PC-3 (cell line): ENCODE data around the gene HYAL4. TPM values are rescaled to one million over a fixed set of nuclear protein-coding genes. Genes with fewer than 3 reads are reported as not detected.

Experiments used
- ATAC-seq: fragments of 200-7000 bp; cut with Tn5 transposase; 2 replicates; pipeline ENCODE4 v1.9.1; 2020; ENCODE audit warnings: mild to moderate bottlenecking, moderate library complexity
- BruUV-seq: library from RNA; stranded (reverse); fragments of 400-500 nt; replicated peaks from 2 replicates; lab custom pipeline; 2021; lab: Mats Ljungman, UMichigan
- CTCF ChIA-PET: fragments of 300-600 bp; sonication (Branson Sonifier 250); formaldehyde crosslinking; loops from one replicate; lab custom pipeline; 2022; ENCODE audit warnings: antibody characterized with exemption; lab: Charles Lee
- POLR2A ChIA-PET: fragments of 300-600 bp; sonication (Branson Sonifier 250); formaldehyde crosslinking; loops from one replicate; lab custom pipeline; 2022; ENCODE audit warnings: antibody characterized with exemption; ENCODE audit not compliant: unreplicated experiment; lab: Charles Lee
- DNase-seq: peaks from one replicate; pipeline ENCODE4 v3.0.0-alpha.2; 2015
- H2AFZ ChIP-seq: fragments of 300-600 bp; sonication (generic); 2 replicates; pipeline ENCODE4 v1.6.0; 2016; ENCODE audit warnings: antibody characterized with exemption, low read length
- H3F3A ChIP-seq: fragments of 300-600 bp; sonication (generic); one replicate; pipeline ENCODE4 v1.6.0; 2017; ENCODE audit warnings: antibody characterized with exemption, low read length, control low read depth, mild to moderate bottlenecking; ENCODE audit not compliant: unreplicated experiment
- H3K27ac ChIP-seq: fragments of 300-600 bp; sonication (generic); 2 replicates; pipeline ENCODE4 v1.5.1; 2016; ENCODE audit warnings: mild to moderate bottlenecking, low read length
- H3K27me3 ChIP-seq: fragments of 300-600 bp; sonication (generic); 2 replicates; pipeline ENCODE4 v1.6.1; 2016; ENCODE audit warnings: low read length, mixed read lengths
- H3K36me3 ChIP-seq: fragments of 300-600 bp; sonication (generic); 2 replicates; pipeline ENCODE4 v1.6.1; 2016; ENCODE audit warnings: low read depth, mixed run types, low read length, mixed read lengths
- H3K4me1 ChIP-seq: fragments of 300-600 bp; sonication (generic); 2 replicates; pipeline ENCODE4 v1.5.1; 2016; ENCODE audit warnings: low read length; ENCODE audit not compliant: insufficient read depth
- H3K4me2 ChIP-seq: fragments of 300-600 bp; sonication (generic); 2 replicates; pipeline ENCODE4 v1.6.0; 2016; ENCODE audit warnings: low read length
- H3K4me3 ChIP-seq: fragments of 300-600 bp; sonication (generic); 2 replicates; pipeline ENCODE4 v1.5.1; 2016; ENCODE audit warnings: mild to moderate bottlenecking, low read length, mixed read lengths
- H3K79me2 ChIP-seq: fragments of 300-600 bp; sonication (generic); 2 replicates; pipeline ENCODE4 v1.6.1; 2017; ENCODE audit warnings: low read length, mixed read lengths
- H3K9ac ChIP-seq: fragments of 300-600 bp; sonication (generic); 2 replicates; pipeline ENCODE4 v1.6.0; 2016; ENCODE audit warnings: mild to moderate bottlenecking, low read length
- H3K9me2 ChIP-seq: fragments of 300-600 bp; sonication (generic); replicated peaks from 2 replicates; pipeline ENCODE4 v1.6.1; 2016; ENCODE audit warnings: mixed run types, low read length, mixed read lengths
- H3K9me3 ChIP-seq: fragments of 300-600 bp; sonication (generic); 2 replicates; pipeline ENCODE4 v1.6.1; 2016; ENCODE audit warnings: low read length, mixed read lengths
- H4K20me1 ChIP-seq: fragments of 300-600 bp; sonication (generic); 2 replicates; pipeline ENCODE4 v1.6.1; 2016; ENCODE audit warnings: low read length, mixed read lengths
- EZH2 ChIP-seq: fragments of 300-600 bp; sonication (generic); IDR thresholded peaks from one replicate; pipeline ENCODE4 v1.6.1; 2017; ENCODE audit warnings: antibody characterized with exemption, mild to moderate bottlenecking, low read length; ENCODE audit not compliant: unreplicated experiment
- EZH2phosphoT487 ChIP-seq: fragments of 300-600 bp; sonication (generic); IDR thresholded peaks from 2 replicates; pipeline ENCODE4 v1.6.1; 2018; ENCODE audit warnings: mild to moderate bottlenecking, antibody characterized with exemption, low read length, borderline replicate concordance
- intact Hi-C: fragments of 100-400 bp; cut with micrococcal nuclease; formaldehyde crosslinking; loops from 2 replicates; pipeline ENCODE4 v1.9.0; 2023
- total RNA-seq: library from RNA; depleted of rRNA; stranded (reverse); fragments of >200 nt; gene quantifications from 2 replicates; pipeline ENCODE4 v1.2.3, GENCODE V29; 2014
- TF ChIP-seq, protein P1 (sequence below): fragments of 300-600 bp; sonication (generic); conservative IDR thresholded peaks from 2 replicates; pipeline ENCODE4 v1.5.1; 2017; ENCODE audit warnings: antibody characterized with exemption, low read depth, mild to moderate bottlenecking, low read length

Gene HYAL4
- total RNA-seq, 1 experiment from 2014 or later = 0.26 TPM

DNA sequence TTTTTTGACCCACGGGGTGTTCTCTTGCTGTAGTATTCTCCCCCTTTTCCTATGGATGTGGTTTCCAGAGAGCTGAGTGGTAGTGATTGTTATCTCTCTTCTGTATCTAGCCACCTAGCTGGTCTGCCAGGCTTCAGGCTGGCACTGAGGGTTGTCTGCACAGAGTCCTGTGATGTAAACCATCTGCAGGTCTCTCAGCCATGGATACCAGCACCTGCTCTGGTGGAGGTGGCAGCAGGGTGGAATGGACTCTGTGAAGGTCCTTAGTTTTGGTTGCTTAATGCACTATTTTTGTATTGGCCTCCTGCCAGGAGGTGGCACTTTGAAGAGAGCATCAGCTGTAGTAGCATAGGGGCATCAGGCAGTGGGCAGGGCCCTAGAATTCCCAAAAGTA is 851 bp downstream of the HYAL4 start:
- TF ChIP-seq EZH2 = no peak
- TF ChIP-seq, protein P1, sequence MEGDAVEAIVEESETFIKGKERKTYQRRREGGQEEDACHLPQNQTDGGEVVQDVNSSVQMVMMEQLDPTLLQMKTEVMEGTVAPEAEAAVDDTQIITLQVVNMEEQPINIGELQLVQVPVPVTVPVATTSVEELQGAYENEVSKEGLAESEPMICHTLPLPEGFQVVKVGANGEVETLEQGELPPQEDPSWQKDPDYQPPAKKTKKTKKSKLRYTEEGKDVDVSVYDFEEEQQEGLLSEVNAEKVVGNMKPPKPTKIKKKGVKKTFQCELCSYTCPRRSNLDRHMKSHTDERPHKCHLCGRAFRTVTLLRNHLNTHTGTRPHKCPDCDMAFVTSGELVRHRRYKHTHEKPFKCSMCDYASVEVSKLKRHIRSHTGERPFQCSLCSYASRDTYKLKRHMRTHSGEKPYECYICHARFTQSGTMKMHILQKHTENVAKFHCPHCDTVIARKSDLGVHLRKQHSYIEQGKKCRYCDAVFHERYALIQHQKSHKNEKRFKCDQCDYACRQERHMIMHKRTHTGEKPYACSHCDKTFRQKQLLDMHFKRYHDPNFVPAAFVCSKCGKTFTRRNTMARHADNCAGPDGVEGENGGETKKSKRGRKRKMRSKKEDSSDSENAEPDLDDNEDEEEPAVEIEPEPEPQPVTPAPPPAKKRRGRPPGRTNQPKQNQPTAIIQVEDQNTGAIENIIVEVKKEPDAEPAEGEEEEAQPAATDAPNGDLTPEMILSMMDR = no peak
- no peak for TF ChIP-seq EZH2phosphoT487
- Histone ChIP-seq H3K4me2 (peak overlapping the region; percentile 56), H2AFZ (0 out of 2 replicates have a peak overlapping the region, but pooled peaks have one; percentile 61), H3K27ac (peak overlapping the region; percentile 76), H4K20me1 (no peaks in the 10 kb centered on the region), H3K9ac (no peak overlapping the region), H3K9me2 (no peaks in the 10 kb centered on the region), H3K9me3 (no peaks in the 10 kb centered on the region), H3K4me3 (no peak overlapping the region), H3K36me3 (no peaks in the 10 kb centered on the region), H3K27me3 (no peaks in the 10 kb centered on the region), H3K4me1 (peaks cover 51% of the 10 kb centered on the region), H3F3A (no peaks in the 10 kb centered on the region), H3K79me2 (no peaks in the 10 kb centered on the region)
- ChIA-PET CTCF (interaction anchor here (2.3 kb wide), 1 partner anchor 48 kb away, joined by 11 read pairs; no protein-coding TSS in a partner anchor), POLR2A (no interaction called here)
- ATAC-seq = peak; percentile 6; the same call in 1 of the 2 replicates
- intact Hi-C loops = no loop called here
- BruUV-seq = no TSS peak
- peak; percentile 19 for DNase-seq

DNA sequence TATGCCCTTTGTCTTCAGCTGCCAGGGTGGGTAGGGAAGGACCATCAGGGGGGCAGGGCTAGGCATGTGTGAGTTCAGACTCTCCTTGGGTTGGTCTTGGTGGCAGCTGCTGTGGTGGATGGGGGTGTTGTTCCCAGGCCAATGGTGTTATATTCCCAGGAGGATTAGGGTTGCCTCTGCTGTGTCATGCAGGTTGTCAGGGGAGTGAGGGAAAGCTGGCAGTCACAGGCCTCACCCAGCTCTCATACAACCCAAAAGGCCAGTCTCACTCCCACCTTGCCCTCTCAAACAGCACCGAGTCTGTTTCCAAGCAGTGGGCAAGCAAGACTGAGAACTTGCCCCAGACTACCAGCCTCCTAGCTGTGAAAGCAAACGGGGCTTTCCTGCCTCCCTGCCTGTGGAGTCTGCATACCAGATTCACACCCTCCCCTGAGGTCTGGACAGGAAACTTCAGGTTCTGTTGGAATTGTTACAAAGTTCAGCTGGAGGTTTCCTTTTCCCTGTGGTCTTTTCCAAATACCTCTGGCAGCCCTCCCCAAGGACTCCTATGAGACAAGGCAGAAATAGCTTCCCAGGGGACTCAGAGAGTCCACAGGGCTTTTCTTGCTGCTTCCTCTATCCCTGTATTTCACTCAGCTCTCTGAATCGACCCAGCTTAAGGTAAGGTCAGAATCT is 1.4 kb downstream of the HYAL4 start:
- BruUV-seq = no TSS peak
- CTCF ChIA-PET = interaction anchor here (0.6 to 2.3 kb wide), 2 partner anchors 48 to 203 kb away, joined by 3 to 11 read pairs; no protein-coding TSS in a partner anchor

More for the DNA sequence above, 1.4 kb downstream of the HYAL4 start:
- TF ChIP-seq EZH2phosphoT487 (no peak), EZH2 (no peak)
- TF ChIP-seq, protein P1 = no peak
- H3K4me1 ChIP-seq = peaks cover 51% of the 10 kb centered on the region
- peak overlapping the region; percentile 56 for H3K4me2 ChIP-seq
- intact Hi-C loops = no loop called here
- no peaks in the 10 kb centered on the region for H3K27me3 ChIP-seq
- no peaks in the 10 kb centered on the region for H3K36me3 ChIP-seq
- no peaks in the 10 kb centered on the region for H3K9me2 ChIP-seq
- ATAC-seq = peak; percentile 79
- H4K20me1 ChIP-seq = no peaks in the 10 kb centered on the region
- no peaks in the 10 kb centered on the region for H3F3A ChIP-seq
- POLR2A ChIA-PET = interaction anchor here (0.5 to 0.6 kb wide), 2 partner anchors 35 to 94 kb away, joined by 4 read pairs; no protein-coding TSS in a partner anchor
- DNase-seq = peak; percentile 84
- no peaks in the 10 kb centered on the region for H3K9me3 ChIP-seq
- no peak overlapping the region for H3K9ac ChIP-seq
- peak overlapping the region; percentile 61; the same call in 1 of the 2 replicates for H2AFZ ChIP-seq
- peak overlapping the region; percentile 76 for H3K27ac ChIP-seq
- H3K79me2 ChIP-seq = no peaks in the 10 kb centered on the region
- no peak overlapping the region for H3K4me3 ChIP-seq
